HepG2 (cell line): ENCODE measurements around the gene GNAL.

Source experiments
- DPF2 ChIP-seq: sonication (generic); formaldehyde crosslinking; IDR thresholded peaks from 2 replicates; pipeline ENCODE4 v1.4.0; 2020; ENCODE audit warnings: mild to moderate bottlenecking, low read depth, missing genetic modification reagents, borderline replicate concordance
- MAZ ChIP-seq, 2 experiments: sonication (generic) in 1 of 2; formaldehyde crosslinking in 1 of 2; IDR thresholded peaks; 2 replicates each; pipeline versions ENCODE4 v1.5.0 to v1.6.1; 2012 to 2020; ENCODE audit warnings: low read depth in 2 of 2, mild to moderate bottlenecking in 2 of 2, borderline replicate concordance in 1 of 2, improper control_type of control experiment in 1 of 2, low read length in 1 of 2, missing genetic modification reagents in 1 of 2, moderate library complexity in 1 of 2
- ZNF496 ChIP-seq: sonication (generic); formaldehyde crosslinking; IDR thresholded peaks from 2 replicates; pipeline ENCODE4 v1.8.1; 2023; ENCODE audit warnings: mild to moderate bottlenecking, moderate library complexity, missing genetic modification reagents; ENCODE audit not compliant: insufficient replicate concordance
- TF ChIP-seq, protein P1 (sequence below): sonication (generic); formaldehyde crosslinking; IDR thresholded peaks from 2 replicates; pipeline ENCODE4 v1.4.0; 2020; ENCODE audit warnings: missing genetic modification reagents
- TF ChIP-seq, protein P2 (sequence below): sonication (generic); formaldehyde crosslinking; IDR thresholded peaks from 2 replicates; pipeline ENCODE4 v1.4.0; 2020; ENCODE audit warnings: missing genetic modification reagents, mild to moderate bottlenecking, borderline replicate concordance
- TF ChIP-seq, protein P3 (sequence below): sonication (generic); formaldehyde crosslinking; IDR thresholded peaks from 2 replicates; pipeline ENCODE4 v1.5.0; 2020; ENCODE audit warnings: missing genetic modification reagents

DNA sequence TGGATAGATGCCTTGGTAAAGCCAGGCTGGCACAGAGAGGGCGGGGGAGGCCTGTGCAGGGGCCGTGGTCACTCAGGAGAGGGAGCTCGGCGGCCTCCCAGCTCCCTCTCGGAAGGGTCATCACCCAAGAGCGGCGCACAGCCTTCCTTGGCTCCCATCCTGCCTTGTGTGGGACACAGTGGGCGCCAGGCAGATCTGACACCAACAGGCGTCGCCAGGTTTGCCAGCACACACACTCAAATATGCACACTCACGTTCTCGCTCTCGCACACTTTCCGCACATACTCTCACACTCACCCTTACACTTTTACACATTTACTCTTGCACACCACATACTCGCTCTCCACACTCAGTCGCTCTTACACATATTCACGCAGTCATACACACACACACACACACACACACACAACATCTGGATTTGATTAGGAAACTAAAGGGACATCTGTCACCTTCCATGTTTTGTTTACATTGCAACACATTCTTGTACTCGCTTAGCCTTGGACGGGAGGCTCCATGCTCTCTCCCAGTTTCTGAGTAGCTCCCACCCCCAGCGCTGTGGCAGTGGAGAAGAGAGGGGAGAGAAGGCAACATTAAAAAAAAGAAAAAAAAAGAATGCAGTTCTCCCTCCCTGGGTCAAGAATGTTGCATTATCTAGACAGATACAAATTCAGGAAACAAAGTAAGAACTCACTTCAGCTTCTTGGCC lies 172.7 kb downstream of the GNAL start:
- TF ChIP-seq MAZ (IDR thresholded peaks at IDR 0.05; ENCODE audit: borderline replicate concordance, low read depth, low read length) (no peak), MAZ (CRISPR knock-in tag; IDR thresholded peaks at IDR 0.05; ENCODE audit: low read depth) (no peak), ZNF496 (no peak), DPF2 (no peak)
- TF ChIP-seq, protein P1, sequence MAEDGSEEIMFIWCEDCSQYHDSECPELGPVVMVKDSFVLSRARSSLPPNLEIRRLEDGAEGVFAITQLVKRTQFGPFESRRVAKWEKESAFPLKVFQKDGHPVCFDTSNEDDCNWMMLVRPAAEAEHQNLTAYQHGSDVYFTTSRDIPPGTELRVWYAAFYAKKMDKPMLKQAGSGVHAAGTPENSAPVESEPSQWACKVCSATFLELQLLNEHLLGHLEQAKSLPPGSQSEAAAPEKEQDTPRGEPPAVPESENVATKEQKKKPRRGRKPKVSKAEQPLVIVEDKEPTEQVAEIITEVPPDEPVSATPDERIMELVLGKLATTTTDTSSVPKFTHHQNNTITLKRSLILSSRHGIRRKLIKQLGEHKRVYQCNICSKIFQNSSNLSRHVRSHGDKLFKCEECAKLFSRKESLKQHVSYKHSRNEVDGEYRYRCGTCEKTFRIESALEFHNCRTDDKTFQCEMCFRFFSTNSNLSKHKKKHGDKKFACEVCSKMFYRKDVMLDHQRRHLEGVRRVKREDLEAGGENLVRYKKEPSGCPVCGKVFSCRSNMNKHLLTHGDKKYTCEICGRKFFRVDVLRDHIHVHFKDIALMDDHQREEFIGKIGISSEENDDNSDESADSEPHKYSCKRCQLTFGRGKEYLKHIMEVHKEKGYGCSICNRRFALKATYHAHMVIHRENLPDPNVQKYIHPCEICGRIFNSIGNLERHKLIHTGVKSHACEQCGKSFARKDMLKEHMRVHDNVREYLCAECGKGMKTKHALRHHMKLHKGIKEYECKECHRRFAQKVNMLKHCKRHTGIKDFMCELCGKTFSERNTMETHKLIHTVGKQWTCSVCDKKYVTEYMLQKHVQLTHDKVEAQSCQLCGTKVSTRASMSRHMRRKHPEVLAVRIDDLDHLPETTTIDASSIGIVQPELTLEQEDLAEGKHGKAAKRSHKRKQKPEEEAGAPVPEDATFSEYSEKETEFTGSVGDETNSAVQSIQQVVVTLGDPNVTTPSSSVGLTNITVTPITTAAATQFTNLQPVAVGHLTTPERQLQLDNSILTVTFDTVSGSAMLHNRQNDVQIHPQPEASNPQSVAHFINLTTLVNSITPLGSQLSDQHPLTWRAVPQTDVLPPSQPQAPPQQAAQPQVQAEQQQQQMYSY (CRISPR knock-in tag), result no peak
- TF ChIP-seq, protein P2, sequence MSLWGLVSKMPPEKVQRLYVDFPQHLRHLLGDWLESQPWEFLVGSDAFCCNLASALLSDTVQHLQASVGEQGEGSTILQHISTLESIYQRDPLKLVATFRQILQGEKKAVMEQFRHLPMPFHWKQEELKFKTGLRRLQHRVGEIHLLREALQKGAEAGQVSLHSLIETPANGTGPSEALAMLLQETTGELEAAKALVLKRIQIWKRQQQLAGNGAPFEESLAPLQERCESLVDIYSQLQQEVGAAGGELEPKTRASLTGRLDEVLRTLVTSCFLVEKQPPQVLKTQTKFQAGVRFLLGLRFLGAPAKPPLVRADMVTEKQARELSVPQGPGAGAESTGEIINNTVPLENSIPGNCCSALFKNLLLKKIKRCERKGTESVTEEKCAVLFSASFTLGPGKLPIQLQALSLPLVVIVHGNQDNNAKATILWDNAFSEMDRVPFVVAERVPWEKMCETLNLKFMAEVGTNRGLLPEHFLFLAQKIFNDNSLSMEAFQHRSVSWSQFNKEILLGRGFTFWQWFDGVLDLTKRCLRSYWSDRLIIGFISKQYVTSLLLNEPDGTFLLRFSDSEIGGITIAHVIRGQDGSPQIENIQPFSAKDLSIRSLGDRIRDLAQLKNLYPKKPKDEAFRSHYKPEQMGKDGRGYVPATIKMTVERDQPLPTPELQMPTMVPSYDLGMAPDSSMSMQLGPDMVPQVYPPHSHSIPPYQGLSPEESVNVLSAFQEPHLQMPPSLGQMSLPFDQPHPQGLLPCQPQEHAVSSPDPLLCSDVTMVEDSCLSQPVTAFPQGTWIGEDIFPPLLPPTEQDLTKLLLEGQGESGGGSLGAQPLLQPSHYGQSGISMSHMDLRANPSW (CRISPR knock-in tag), result no peak
- TF ChIP-seq, protein P3, sequence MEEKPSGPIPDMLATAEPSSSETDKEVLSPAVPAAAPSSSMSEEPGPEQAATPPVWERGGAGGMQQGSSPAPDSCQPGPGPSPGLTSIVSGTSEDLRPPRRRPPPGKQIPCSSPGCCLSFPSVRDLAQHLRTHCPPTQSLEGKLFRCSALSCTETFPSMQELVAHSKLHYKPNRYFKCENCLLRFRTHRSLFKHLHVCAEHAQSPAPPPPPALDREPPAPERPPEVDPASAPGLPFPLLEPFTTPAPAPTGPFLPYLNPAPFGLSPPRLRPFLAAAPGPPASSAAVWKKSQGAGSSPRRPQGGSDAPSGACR (CRISPR knock-in tag), result no peak
